BLaER1 (cell line): Measurements from ENCODE around the gene UGT1A5.
"Not testable (repeated sequence)": the region's sequence is repeated elsewhere in the genome, so short reads cannot be mapped to it uniquely, and the experiment has no call there.

Experiments used
- H3K27ac ChIP-seq: shearing (Covaris generic); formaldehyde crosslinking; 2 replicates; pipeline ENCODE4 v1.8.1; 2022
- H3K27me3 ChIP-seq: shearing (Covaris generic); formaldehyde crosslinking; 2 replicates; pipeline ENCODE4 v1.8.1; 2022
- H3K36me3 ChIP-seq: shearing (Covaris generic); formaldehyde crosslinking; 2 replicates; pipeline ENCODE4 v1.8.1; 2022
- H3K4me1 ChIP-seq: shearing (Covaris generic); formaldehyde crosslinking; 2 replicates; pipeline ENCODE4 v1.8.1; 2022
- H3K4me2 ChIP-seq: shearing (Covaris generic); formaldehyde crosslinking; 2 replicates; pipeline ENCODE4 v1.8.1; 2022
- H3K4me3 ChIP-seq: shearing (Covaris generic); formaldehyde crosslinking; 2 replicates; pipeline ENCODE4 v1.8.1; 2022
- H3K9ac ChIP-seq: shearing (Covaris generic); formaldehyde crosslinking; 2 replicates; pipeline ENCODE4 v1.8.1; 2022
- H3K9me3 ChIP-seq: shearing (Covaris generic); formaldehyde crosslinking; 2 replicates; pipeline ENCODE4 v1.8.1; 2022
- H4K20me1 ChIP-seq: shearing (Covaris generic); formaldehyde crosslinking; 2 replicates; pipeline ENCODE4 v1.8.1; 2022
- Cebpa-rat ChIP-seq: shearing (Covaris generic); IDR thresholded peaks from 2 replicates; pipeline ENCODE4 v1.8.1; 2022

Gene UGT1A5

GRCh38 chr2:233711312-233712008 is 1.2 kb upstream of the UGT1A5 start:
- no peaks in the 10 kb centered on the region for H4K20me1 ChIP-seq
- no peaks in the 10 kb centered on the region for H3K4me1 ChIP-seq
- no peak overlapping the region for H3K4me2 ChIP-seq
- no peaks in the 10 kb centered on the region for H3K36me3 ChIP-seq
- no peak overlapping the region for H3K9ac ChIP-seq
- no peak overlapping the region for H3K27ac ChIP-seq
- no peak for TF ChIP-seq Cebpa-rat
- no peaks in the 10 kb centered on the region for H3K9me3 ChIP-seq
- no peak overlapping the region for H3K4me3 ChIP-seq
- H3K27me3 ChIP-seq = no peaks in the 10 kb centered on the region

GRCh38 chr2:233713262-233713615 is 532 bp downstream of the UGT1A5 start:
- no peaks in the 10 kb centered on the region for H3K27me3 ChIP-seq
- no peak overlapping the region for H3K9ac ChIP-seq
- no peak for TF ChIP-seq Cebpa-rat
- H3K36me3 ChIP-seq = no peaks in the 10 kb centered on the region
- H3K4me3 ChIP-seq = no peak overlapping the region
- H4K20me1 ChIP-seq = no peaks in the 10 kb centered on the region
- H3K9me3 ChIP-seq = no peaks in the 10 kb centered on the region
- no peaks in the 10 kb centered on the region for H3K4me1 ChIP-seq
- no peak overlapping the region for H3K4me2 ChIP-seq
- no peak overlapping the region for H3K27ac ChIP-seq

- Histone ChIP-seq H3K4me3 (no peak overlapping the region), H3K36me3 (no peaks in the 10 kb centered on the region), H3K9me3 (no peaks in the 10 kb centered on the region), H3K4me1 (no peaks in the 10 kb centered on the region), H3K27me3 (no peaks in the 10 kb centered on the region), H3K4me2 (no peak overlapping the region), H4K20me1 (no peaks in the 10 kb centered on the region), H3K9ac (no peak overlapping the region), H3K27ac (no peak overlapping the region)
- TF ChIP-seq Cebpa-rat = no peak
These were observed 1.4 kb downstream of the UGT1A5 start for GRCh38 chr2:233714121-233714520.

GRCh38 chr2:233718552-233718951 is 5.8 kb downstream of the UGT1A5 start, which contains the start of gene UGT1A4:
Gene UGT1A4, plus strand, starts transcription at chr2:233718736. Its CDS starts 85 bp downstream, at chr2:233718821.
- no peaks in the 10 kb centered on the region for H3K9me3 ChIP-seq

GRCh38 chr2:233728723-233729301 is 16.1 kb downstream of the UGT1A5 start, which contains the start of gene UGT1A3:
Gene UGT1A3, plus strand, starts transcription at chr2:233729042. Its CDS starts 85 bp downstream, at chr2:233729127.
- Histone ChIP-seq H3K9ac (no peak within 1 kb of the TSS), H4K20me1 (no peaks in the 10 kb centered on the region), H3K9me3 (no peaks in the 10 kb centered on the region), H3K27ac (no peak within 1 kb of the TSS), H3K4me3 (no peak within 1 kb of the TSS), H3K4me1 (no peaks in the 10 kb centered on the region), H3K36me3 (no peaks in the 10 kb centered on the region), H3K27me3 (no peaks in the 10 kb centered on the region), H3K4me2 (no peak within 1 kb of the TSS)
- no peak for TF ChIP-seq Cebpa-rat

More at GRCh38 chr2:233718552-233718951, 5.8 kb downstream of the UGT1A5 start, which contains the start of gene UGT1A4:
- no peaks in the 10 kb centered on the region for H3K4me1 ChIP-seq
- no peak within 1 kb of the TSS for H3K9ac ChIP-seq
- TF ChIP-seq Cebpa-rat = no peak
- no peak within 1 kb of the TSS for H3K27ac ChIP-seq
- no peaks in the 10 kb centered on the region for H3K36me3 ChIP-seq
- no peaks in the 10 kb centered on the region for H4K20me1 ChIP-seq
- H3K4me2 ChIP-seq = no peak within 1 kb of the TSS
- H3K4me3 ChIP-seq = no peak within 1 kb of the TSS
- no peaks in the 10 kb centered on the region for H3K27me3 ChIP-seq

GRCh38 chr2:233736868-233737653 is 24.4 kb downstream of the UGT1A5 start:
- not testable (repeated sequence) for H3K9ac ChIP-seq, H3K4me3 ChIP-seq, H3K27me3 ChIP-seq, H3K36me3 ChIP-seq, H3K4me1 ChIP-seq, H3K4me2 ChIP-seq, H3K27ac ChIP-seq, H4K20me1 ChIP-seq, H3K9me3 ChIP-seq

- Histone ChIP-seq H3K4me3 (no peak overlapping the region), H3K27me3 (no peaks in the 10 kb centered on the region), H3K27ac (no peak overlapping the region), H4K20me1 (no peaks in the 10 kb centered on the region), H3K36me3 (no peaks in the 10 kb centered on the region), H3K9me3 (0 out of 2 replicates have a peak, but pooled peaks cover 4% of the 10 kb centered on the region), H3K9ac (no peak overlapping the region), H3K4me2 (no peak overlapping the region), H3K4me1 (no peaks in the 10 kb centered on the region)
- TF ChIP-seq Cebpa-rat = no peak
These were observed 28.2 kb downstream of the UGT1A5 start for GRCh38 chr2:233740870-233741269.

GRCh38 chr2:233743464-233744259 is 31.0 kb downstream of the UGT1A5 start:
- Histone ChIP-seq H3K9ac (no peak overlapping the region), H3K27ac (no peak overlapping the region), H3K4me3 (no peak overlapping the region), H3K4me2 (no peak overlapping the region), H3K9me3 (0 out of 2 replicates have a peak, but pooled peaks cover 3% of the 10 kb centered on the region), H3K4me1 (no peaks in the 10 kb centered on the region), H3K36me3 (no peaks in the 10 kb centered on the region), H4K20me1 (no peaks in the 10 kb centered on the region), H3K27me3 (no peaks in the 10 kb centered on the region)
- no peak for TF ChIP-seq Cebpa-rat

- peaks cover 10% of the 10 kb centered on the region for H3K9me3 ChIP-seq
- no peak for TF ChIP-seq Cebpa-rat
- no peak overlapping the region for H3K27ac ChIP-seq
- H3K27me3 ChIP-seq = no peaks in the 10 kb centered on the region
- no peak overlapping the region for H3K4me2 ChIP-seq
- no peak overlapping the region for H3K9ac ChIP-seq
- H4K20me1 ChIP-seq = no peaks in the 10 kb centered on the region
- H3K4me3 ChIP-seq = no peak overlapping the region
- no peaks in the 10 kb centered on the region for H3K4me1 ChIP-seq
- no peaks in the 10 kb centered on the region for H3K36me3 ChIP-seq
These were observed 32.5 kb downstream of the UGT1A5 start for GRCh38 chr2:233745073-233745755.

GRCh38 chr2:233745838-233746237 is 33.1 kb downstream of the UGT1A5 start:
- not testable (repeated sequence) for H3K27me3 ChIP-seq, H3K4me1 ChIP-seq, H3K9ac ChIP-seq, H3K4me2 ChIP-seq, H3K27ac ChIP-seq, H4K20me1 ChIP-seq, H3K36me3 ChIP-seq, H3K4me3 ChIP-seq
- H3K9me3 ChIP-seq = peaks cover 16% of the 10 kb centered on the region
